ENCODE measurements around the gene AKAIN1.

AKAIN1 gene

GRCh38 chr18:5173236-5173635, 23.8 kb downstream of the AKAIN1 start:
- Histone ChIP-seq H3K27ac (no peak overlapping the region), H3K27me3 (replicated peaks) (no peaks in the 10 kb centered on the region), H3K36me3 (replicated peaks) (no peaks in the 10 kb centered on the region), H3K4me3 (ENCODE audit: low read depth, low read length) (no peak overlapping the region)
- no peak for TF ChIP-seq CTCF (IDR thresholded peaks at IDR 0.05; ENCODE audit: low read depth, low read length, missing control alignments)
- DNase-seq: no peak
- in situ Hi-C loops (cut with HindIII; ENCODE audit: low pct_ligation_motif_present, low sequenced_read_pairs): no loop called here

- Histone ChIP-seq H3K27ac (no peak overlapping the region), H3K4me3 (ENCODE audit: low read depth, low read length) (no peak overlapping the region), H3K36me3 (replicated peaks) (no peaks in the 10 kb centered on the region), H3K27me3 (replicated peaks) (no peaks in the 10 kb centered on the region)
- no peak for TF ChIP-seq CTCF (IDR thresholded peaks at IDR 0.05; ENCODE audit: low read depth, low read length, missing control alignments)
- no peak for DNase-seq
- in situ Hi-C loops (cut with HindIII; ENCODE audit: low pct_ligation_motif_present, low sequenced_read_pairs): no loop called here
Observed at GRCh38 chr18:5167831-5168230, 29.2 kb downstream of the AKAIN1 start.

GRCh38 chr18:5166606-5167280, 30.3 kb downstream of the AKAIN1 start:
- no peak for TF ChIP-seq CTCF (IDR thresholded peaks at IDR 0.05; ENCODE audit: low read depth, low read length, missing control alignments)
- in situ Hi-C loops (cut with HindIII; ENCODE audit: low pct_ligation_motif_present, low sequenced_read_pairs): no loop called here
- no peak overlapping the region for H3K4me3 ChIP-seq (ENCODE audit: low read depth, low read length)
- H3K36me3 ChIP-seq (replicated peaks): no peaks in the 10 kb centered on the region
- no peak overlapping the region for H3K27ac ChIP-seq
- no peaks in the 10 kb centered on the region for H3K27me3 ChIP-seq (replicated peaks)
- DNase-seq: no peak

GRCh38 chr18:5164903-5165302, 32.2 kb downstream of the AKAIN1 start:
- in situ Hi-C loops (cut with HindIII; ENCODE audit: low pct_ligation_motif_present, low sequenced_read_pairs): no loop called here

GRCh38 chr18:5162111-5162510, 34.9 kb downstream of the AKAIN1 start:
- DNase-seq: no peak
- Histone ChIP-seq H3K36me3 (replicated peaks) (no peaks in the 10 kb centered on the region), H3K4me3 (ENCODE audit: low read depth, low read length) (no peak overlapping the region), H3K27ac (no peak overlapping the region), H3K27me3 (replicated peaks) (no peaks in the 10 kb centered on the region)
- no peak for TF ChIP-seq CTCF (IDR thresholded peaks at IDR 0.05; ENCODE audit: low read depth, low read length, missing control alignments)
- in situ Hi-C loops (cut with HindIII; ENCODE audit: low pct_ligation_motif_present, low sequenced_read_pairs): no loop called here

More at GRCh38 chr18:5164903-5165302, 32.2 kb downstream of the AKAIN1 start:
- no peak for TF ChIP-seq CTCF (IDR thresholded peaks at IDR 0.05; ENCODE audit: low read depth, low read length, missing control alignments)
- Histone ChIP-seq H3K4me3 (ENCODE audit: low read depth, low read length) (no peak overlapping the region), H3K27me3 (replicated peaks) (no peaks in the 10 kb centered on the region), H3K27ac (no peak overlapping the region), H3K36me3 (replicated peaks) (no peaks in the 10 kb centered on the region)
- DNase-seq: no peak

- in situ Hi-C loops (cut with HindIII; ENCODE audit: low pct_ligation_motif_present, low sequenced_read_pairs): no loop called here
- Histone ChIP-seq H3K27ac (no peak overlapping the region), H3K4me3 (ENCODE audit: low read depth, low read length) (no peak overlapping the region), H3K27me3 (replicated peaks) (no peaks in the 10 kb centered on the region), H3K36me3 (replicated peaks) (no peaks in the 10 kb centered on the region)
- TF ChIP-seq CTCF (IDR thresholded peaks at IDR 0.05; ENCODE audit: low read depth, low read length, missing control alignments): no peak
- DNase-seq: no peak
Observed at GRCh38 chr18:5159080-5159479, 38.0 kb downstream of the AKAIN1 start.

All from brain microvascular endothelial cell (primary cell).